Activated T-helper 1 cell treated with anti-CD3 and anti-CD28 coated beads, Interleukin-12 subunit alpha, Interleukin-12 subunit beta, Interleukin-2, Interleukin-4 antibody, amounts not matched to agents 30 ng/mL and 10 ng/mL and 1 ng/mL, durations not matched to agents 14 hours and 24 hours and 36 hours (primary cell): Measurements from ENCODE around the gene RSPRY1. TPM values are rescaled to one million over a fixed set of nuclear protein-coding genes. Genes with fewer than 3 reads are reported as not detected.

ENCODE experiments used
- DNase-seq: peaks from one replicate; pipeline ENCODE4 v3.0.0; 2021; ENCODE audit warnings: low spot score
- H3K27ac Mint-ChIP-seq: one replicate; pipeline ENCODE4 v1.8.0; 2021; ENCODE audit warnings: mild to moderate bottlenecking, mixed read lengths
- H3K27me3 Mint-ChIP-seq: one replicate; pipeline ENCODE4 v1.8.0; 2022; ENCODE audit warnings: mild to moderate bottlenecking, moderate library complexity, mixed read lengths; ENCODE audit not compliant: insufficient read depth
- H3K36me3 Mint-ChIP-seq: one replicate; pipeline ENCODE4 v1.8.0; 2021; ENCODE audit warnings: low read depth, mixed read lengths
- H3K4me1 Mint-ChIP-seq: one replicate; pipeline ENCODE4 v1.8.0; 2021; ENCODE audit warnings: low read depth, mixed read lengths
- H3K4me3 Mint-ChIP-seq: one replicate; pipeline ENCODE4 v1.8.0; 2021; ENCODE audit warnings: mild to moderate bottlenecking, moderate library complexity, mixed read lengths
- H3K9me3 Mint-ChIP-seq: one replicate; pipeline ENCODE4 v1.8.0; 2021; ENCODE audit warnings: mixed read lengths
- intact Hi-C: fragments of 100-400 bp; cut with micrococcal nuclease; formaldehyde crosslinking; loops from one replicate; pipeline ENCODE4 v1.15.1; 2024
- total RNA-seq: library from RNA; stranded (reverse); gene quantifications from 2 replicates; pipeline ENCODE4 v1.2.3, GENCODE V29; 2022

The RSPRY1 gene
- total RNA-seq, result 36.0 and 36.5 TPM in 2 replicates

GRCh38 chr16:57185945-57186871 lies at the start of gene RSPRY1, which contains the start of gene PSME3IP1:
Gene RSPRY1, plus strand, starts transcription at chr16:57186329. Its CDS starts 18,330 bp downstream, at chr16:57204659.
Gene PSME3IP1, minus strand, starts transcription at chr16:57186039. Its CDS starts 12,185 bp downstream, at chr16:57173854.
- Mint-ChIP-seq H3K27ac (peak within 1 kb of the TSS; percentile 98), H3K4me3 (peak within 1 kb of the TSS; percentile 96)

GRCh38 chr16:57137043-57137442 lies 49.1 kb upstream of the RSPRY1 start:
- no peak overlapping the region for H3K4me3 Mint-ChIP-seq
- no peak for DNase-seq
- H3K36me3 Mint-ChIP-seq, result peaks cover 2% of the 10 kb centered on the region
- intact Hi-C loops, result no loop called here
- H3K27ac Mint-ChIP-seq, result no peak overlapping the region
- peaks cover 58% of the 10 kb centered on the region for H3K4me1 Mint-ChIP-seq
- no peaks in the 10 kb centered on the region for H3K27me3 Mint-ChIP-seq
- no peaks in the 10 kb centered on the region for H3K9me3 Mint-ChIP-seq

More at GRCh38 chr16:57185945-57186871, at the start of gene RSPRY1, which contains the start of gene PSME3IP1:
- intact Hi-C loops, result loop anchor here (1.0 to 10.0 kb wide), 12 partner anchors 58 to 549 kb away; partner anchors contain the start of genes CCDC102A, CIAPIN1, COQ9 and CPNE2
- no peaks in the 10 kb centered on the region for H3K9me3 Mint-ChIP-seq
- DNase-seq, result peak; percentile 99
- H3K36me3 Mint-ChIP-seq, result peaks cover 18% of the 10 kb centered on the region
- peaks cover 44% of the 10 kb centered on the region for H3K4me1 Mint-ChIP-seq
- no peaks in the 10 kb centered on the region for H3K27me3 Mint-ChIP-seq

GRCh38 chr16:57137566-57138273 lies 48.4 kb upstream of the RSPRY1 start:
- Mint-ChIP-seq H3K9me3 (no peaks in the 10 kb centered on the region), H3K4me1 (peaks cover 58% of the 10 kb centered on the region), H3K4me3 (no peak overlapping the region), H3K27ac (peak overlapping the region; percentile 40), H3K27me3 (no peaks in the 10 kb centered on the region), H3K36me3 (peaks cover 2% of the 10 kb centered on the region)
- intact Hi-C loops, result no loop called here
- no peak for DNase-seq

GRCh38 chr16:57138281-57138935 lies 47.7 kb upstream of the RSPRY1 start:
- H3K9me3 Mint-ChIP-seq, result no peaks in the 10 kb centered on the region
- H3K4me1 Mint-ChIP-seq, result peaks cover 57% of the 10 kb centered on the region
- no peaks in the 10 kb centered on the region for H3K27me3 Mint-ChIP-seq
- intact Hi-C loops, result no loop called here
- H3K27ac Mint-ChIP-seq, result peak overlapping the region; percentile 40
- no peak for DNase-seq
- peaks cover 2% of the 10 kb centered on the region for H3K36me3 Mint-ChIP-seq
- no peak overlapping the region for H3K4me3 Mint-ChIP-seq

- no peak for DNase-seq
- Mint-ChIP-seq H3K36me3 (peaks cover 2% of the 10 kb centered on the region), H3K9me3 (no peaks in the 10 kb centered on the region), H3K4me3 (no peak overlapping the region), H3K4me1 (peaks cover 35% of the 10 kb centered on the region), H3K27me3 (no peaks in the 10 kb centered on the region), H3K27ac (peak overlapping the region; percentile 84)
- intact Hi-C loops, result no loop called here
These were observed 45.0 kb upstream of the RSPRY1 start for GRCh38 chr16:57140931-57141668.

GRCh38 chr16:57141822-57142631 lies 44.1 kb upstream of the RSPRY1 start:
- H3K4me3 Mint-ChIP-seq, result peak overlapping the region; percentile 63
- no peak for DNase-seq

GRCh38 chr16:57143149-57143921 lies 42.8 kb upstream of the RSPRY1 start:
- H3K4me1 Mint-ChIP-seq, result peaks cover 28% of the 10 kb centered on the region
- no peaks in the 10 kb centered on the region for H3K27me3 Mint-ChIP-seq
- H3K4me3 Mint-ChIP-seq, result no peak overlapping the region
- DNase-seq, result no peak
- intact Hi-C loops, result loop anchor here (2.0 kb wide), 1 partner anchor 15 kb away; no protein-coding TSS in a partner anchor
- H3K36me3 Mint-ChIP-seq, result no peaks in the 10 kb centered on the region
- no peak overlapping the region for H3K27ac Mint-ChIP-seq
- H3K9me3 Mint-ChIP-seq, result no peaks in the 10 kb centered on the region

More at GRCh38 chr16:57141822-57142631, 44.1 kb upstream of the RSPRY1 start:
- H3K36me3 Mint-ChIP-seq, result peaks cover 2% of the 10 kb centered on the region
- intact Hi-C loops, result loop anchor here (2.0 kb wide), 1 partner anchor 13 kb away; no protein-coding TSS in a partner anchor
- H3K27ac Mint-ChIP-seq, result peak overlapping the region; percentile 84
- H3K27me3 Mint-ChIP-seq, result no peaks in the 10 kb centered on the region
- H3K9me3 Mint-ChIP-seq, result no peaks in the 10 kb centered on the region
- H3K4me1 Mint-ChIP-seq, result peaks cover 32% of the 10 kb centered on the region

GRCh38 chr16:57144027-57144426 lies 42.1 kb upstream of the RSPRY1 start:
- no peaks in the 10 kb centered on the region for H3K9me3 Mint-ChIP-seq
- intact Hi-C loops, result no loop called here
- peaks cover 22% of the 10 kb centered on the region for H3K4me1 Mint-ChIP-seq
- H3K36me3 Mint-ChIP-seq, result no peaks in the 10 kb centered on the region
- no peak for DNase-seq
- H3K27ac Mint-ChIP-seq, result no peak overlapping the region
- no peaks in the 10 kb centered on the region for H3K27me3 Mint-ChIP-seq
- H3K4me3 Mint-ChIP-seq, result no peak overlapping the region

- H3K36me3 Mint-ChIP-seq, result no peaks in the 10 kb centered on the region
- DNase-seq, result no peak
- intact Hi-C loops, result no loop called here
- H3K27me3 Mint-ChIP-seq, result no peaks in the 10 kb centered on the region
- H3K4me1 Mint-ChIP-seq, result peaks cover 22% of the 10 kb centered on the region
- no peak overlapping the region for H3K4me3 Mint-ChIP-seq
- no peak overlapping the region for H3K27ac Mint-ChIP-seq
- H3K9me3 Mint-ChIP-seq, result no peaks in the 10 kb centered on the region
These were observed 40.8 kb upstream of the RSPRY1 start for GRCh38 chr16:57145046-57146021.

GRCh38 chr16:57146040-57146647 lies 40.0 kb upstream of the RSPRY1 start:
- H3K27ac Mint-ChIP-seq, result no peak overlapping the region
- H3K4me3 Mint-ChIP-seq, result no peak overlapping the region
- no peak for DNase-seq
- H3K9me3 Mint-ChIP-seq, result no peaks in the 10 kb centered on the region
- H3K27me3 Mint-ChIP-seq, result no peaks in the 10 kb centered on the region
- H3K36me3 Mint-ChIP-seq, result no peaks in the 10 kb centered on the region
- intact Hi-C loops, result no loop called here
- peaks cover 16% of the 10 kb centered on the region for H3K4me1 Mint-ChIP-seq
